CD14-positive monocyte (primary cell): ENCODE measurements around the gene CHRNA9. TPM values are rescaled to one million over a fixed set of nuclear protein-coding genes. Genes with fewer than 3 reads are reported as not detected.
A peak's percentile ranks its signal among the peaks of the same experiment; 100 is the strongest.

ENCODE experiments used
- DNase-seq, 3 donors: peaks; one replicate each; pipeline ENCODE4 v3.0.0-alpha.2; 2011 to 2022
- H2AFZ ChIP-seq: 2 replicates; pipeline ENCODE4 v1.6.0; 2012; ENCODE audit warnings: mild to moderate bottlenecking, low read depth, low read length, inconsistent platforms; ENCODE audit not compliant: insufficient read depth, poor library complexity, severe bottlenecking
- H3K27ac ChIP-seq, 2 donors: 1 replicate in 1 of 2; 2 replicates in 1 of 2; pipeline ENCODE4 v1.5.1; 2012 to 2013; ENCODE audit warnings: low read length in 2 of 2, control low read depth in 1 of 2, inconsistent platforms in 1 of 2, low read depth in 1 of 2, mild to moderate bottlenecking in 1 of 2
- H3K27me3 ChIP-seq, 2 donors: one replicate each; pipeline versions ENCODE4 v1.6.0 to v1.6.1; 2011 to 2013; ENCODE audit warnings: low read length in 2 of 2; ENCODE audit not compliant: control insufficient read depth in 2 of 2, insufficient read depth in 2 of 2
- H3K36me3 ChIP-seq, 2 donors: replicated peaks in 1 of 2; 1 replicate in 1 of 2; 2 replicates in 1 of 2; pipeline versions ENCODE4 v1.5.1 to v1.6.1; 2012 to 2013; ENCODE audit warnings: low read length in 2 of 2, control low read depth in 1 of 2, inconsistent platforms in 1 of 2, mild to moderate bottlenecking in 1 of 2; ENCODE audit not compliant: insufficient read depth in 2 of 2, control insufficient read depth in 1 of 2
- H3K4me1 ChIP-seq, 2 donors: 1 replicate in 1 of 2; 2 replicates in 1 of 2; pipeline versions ENCODE4 v1.5.1 to v1.6.1; 2012 to 2013; ENCODE audit warnings: low read length in 2 of 2, control low read depth in 1 of 2, inconsistent platforms in 1 of 2, mild to moderate bottlenecking in 1 of 2, moderate library complexity in 1 of 2; ENCODE audit not compliant: insufficient read depth in 2 of 2, control insufficient read depth in 1 of 2
- H3K4me2 ChIP-seq: replicated peaks from 2 replicates; pipeline ENCODE3; 2012; ENCODE audit warnings: low read length, moderate library complexity, mild to moderate bottlenecking; ENCODE audit not compliant: poor library complexity, severe bottlenecking; ENCODE audit errors: extremely low read depth
- H3K4me3 ChIP-seq, 3 experiments: fragments of 200-600 bp in 1 of 3; sonication (generic) in 1 of 3; replicated peaks in 1 of 3; 1 replicate in 2 of 3; 2 replicates in 1 of 3; pipeline ENCODE4 v1.5.1; 2011 to 2013; ENCODE audit warnings: low read length in 3 of 3, mild to moderate bottlenecking in 3 of 3, control low read depth in 2 of 3, low read depth in 2 of 3, inconsistent platforms in 1 of 3, moderate library complexity in 1 of 3
- H3K79me2 ChIP-seq: 2 replicates; pipeline ENCODE4 v1.6.0; 2012; ENCODE audit warnings: mild to moderate bottlenecking, control low read depth, inconsistent platforms, low read length, moderate library complexity; ENCODE audit not compliant: insufficient read depth
- H3K9ac ChIP-seq: 2 replicates; pipeline ENCODE4 v1.6.0; 2017; ENCODE audit warnings: low read length, mild to moderate bottlenecking; ENCODE audit not compliant: insufficient read depth, poor library complexity, severe bottlenecking
- H3K9me3 ChIP-seq, 2 donors: replicated peaks in 1 of 2; 1 replicate in 1 of 2; 2 replicates in 1 of 2; pipeline versions ENCODE4 v1.5.1 to v1.6.1; 2012 to 2013; ENCODE audit warnings: low read length in 2 of 2, control low read depth in 1 of 2; ENCODE audit not compliant: control insufficient read depth in 1 of 2, insufficient read depth in 1 of 2
- H4K20me1 ChIP-seq: 2 replicates; pipeline ENCODE4 v1.6.0; 2012; ENCODE audit warnings: mild to moderate bottlenecking, low read length, control low read depth, moderate library complexity; ENCODE audit not compliant: insufficient read depth
- H3K27ac Mint-ChIP-seq, 7 donors: one replicate each; pipeline ENCODE4 v1.8.0; 2020; ENCODE audit warnings: mild to moderate bottlenecking in 7 of 7, mixed read lengths in 7 of 7, moderate library complexity in 6 of 7, inconsistent platforms in 2 of 7
- H3K27me3 Mint-ChIP-seq, 3 donors: one replicate each; pipeline ENCODE4 v1.8.0; 2021 to 2022; ENCODE audit warnings: low read depth in 3 of 3, mild to moderate bottlenecking in 3 of 3, mixed read lengths in 3 of 3, moderate library complexity in 3 of 3, inconsistent platforms in 1 of 3
- H3K36me3 Mint-ChIP-seq, 2 donors: one replicate each; pipeline ENCODE4 v1.8.0; 2020; ENCODE audit warnings: mixed read lengths in 2 of 2, inconsistent platforms in 1 of 2, mild to moderate bottlenecking in 1 of 2
- H3K4me1 Mint-ChIP-seq: one replicate; pipeline ENCODE4 v1.8.0; 2020; ENCODE audit warnings: mild to moderate bottlenecking, mixed read lengths
- H3K4me3 Mint-ChIP-seq, 2 donors: one replicate each; pipeline ENCODE4 v1.8.0; 2020; ENCODE audit warnings: mild to moderate bottlenecking in 2 of 2, mixed read lengths in 2 of 2, moderate library complexity in 1 of 2
- H3K9me3 Mint-ChIP-seq, 7 donors: one replicate each; pipeline ENCODE4 v1.8.0; 2020 to 2022; ENCODE audit warnings: mixed read lengths in 7 of 7, mild to moderate bottlenecking in 6 of 7, moderate library complexity in 6 of 7, inconsistent platforms in 2 of 7
- WGBS: methylation state at CpG from one replicate; pipeline ENCODE4 v1.1.5; 2013; ENCODE audit warnings: missing lambda C conversion rate; ENCODE audit not compliant: insufficient coverage; 5-methylcytosine and 5-hydroxymethylcytosine counted together
- intact Hi-C, 2 donors: fragments of 100-400 bp; cut with micrococcal nuclease; formaldehyde crosslinking; loops; one replicate each; pipeline versions ENCODE4 v1.15.0 to v1.15.1; 2023
- polyA plus RNA-seq, 3 donors: library from polyadenylated mRNA; depleted of rRNA in 1 of 3; unstranded in 2 of 3; stranded (reverse) in 1 of 3; fragments of 300-500 nt in 2 of 3; fragments of >200 nt in 1 of 3; fragmentation: Illumina TruSeq in 2 of 3; gene quantifications; 1 replicate in 2 of 3; 2 replicates in 1 of 3; pipeline ENCODE4 v1.2.3, GENCODE V29; 2012 to 2021
- TF ChIP-seq, protein P1 (sequence below): fragments of 200-600 bp; IDR thresholded peaks from one replicate; pipeline ENCODE4 v1.8.0; 2022; ENCODE audit warnings: antibody characterized with exemption, mild to moderate bottlenecking

Gene CHRNA9
- polyA plus RNA-seq, 3 donors, result not detected

DNA sequence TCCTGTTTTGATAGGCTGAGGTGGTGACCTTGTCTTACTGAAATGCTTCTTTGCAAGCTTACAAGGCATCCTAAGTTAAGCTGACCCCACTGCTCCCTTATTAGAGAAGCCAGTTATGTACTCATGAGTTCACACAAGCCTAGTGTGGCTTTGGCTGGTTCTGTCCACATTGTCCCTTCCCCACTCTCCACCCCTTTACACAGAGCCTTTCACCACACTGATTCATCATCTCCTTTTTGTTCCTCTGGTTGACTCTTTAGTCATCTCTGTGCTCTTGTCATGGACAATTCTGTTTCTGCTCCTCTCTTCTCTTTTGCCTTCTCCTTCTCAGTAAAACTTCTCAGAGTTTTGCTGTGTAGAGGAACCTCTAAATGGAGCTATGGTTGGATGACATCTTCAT, 4.9 kb downstream of the CHRNA9 start:
- intact Hi-C loops, result no loop called here
- Histone ChIP-seq H3K4me1 (no peaks in the 10 kb centered on the region), H3K79me2 (no peaks in the 10 kb centered on the region), H3K9ac (no peak overlapping the region), H2AFZ (no peak overlapping the region), H3K36me3 (no peaks in the 10 kb centered on the region), H3K27me3 (no peaks in the 10 kb centered on the region), H3K9me3 (no peaks in the 10 kb centered on the region), H3K4me2 (no peak overlapping the region), H4K20me1 (no peaks in the 10 kb centered on the region), H3K27ac (no peak overlapping the region), H3K4me3 (no peak overlapping the region)
- peaks cover 0 to 2% (median 0%) of the 10 kb centered on the region in 3 donors for H3K27me3 Mint-ChIP-seq
- peaks cover 4 to 12% (median 5%) of the 10 kb centered on the region in 7 donors for H3K9me3 Mint-ChIP-seq
- H3K27ac Mint-ChIP-seq, result peak overlapping the region in 1 of 7 donors; percentile 6
- TF ChIP-seq, protein P1, sequence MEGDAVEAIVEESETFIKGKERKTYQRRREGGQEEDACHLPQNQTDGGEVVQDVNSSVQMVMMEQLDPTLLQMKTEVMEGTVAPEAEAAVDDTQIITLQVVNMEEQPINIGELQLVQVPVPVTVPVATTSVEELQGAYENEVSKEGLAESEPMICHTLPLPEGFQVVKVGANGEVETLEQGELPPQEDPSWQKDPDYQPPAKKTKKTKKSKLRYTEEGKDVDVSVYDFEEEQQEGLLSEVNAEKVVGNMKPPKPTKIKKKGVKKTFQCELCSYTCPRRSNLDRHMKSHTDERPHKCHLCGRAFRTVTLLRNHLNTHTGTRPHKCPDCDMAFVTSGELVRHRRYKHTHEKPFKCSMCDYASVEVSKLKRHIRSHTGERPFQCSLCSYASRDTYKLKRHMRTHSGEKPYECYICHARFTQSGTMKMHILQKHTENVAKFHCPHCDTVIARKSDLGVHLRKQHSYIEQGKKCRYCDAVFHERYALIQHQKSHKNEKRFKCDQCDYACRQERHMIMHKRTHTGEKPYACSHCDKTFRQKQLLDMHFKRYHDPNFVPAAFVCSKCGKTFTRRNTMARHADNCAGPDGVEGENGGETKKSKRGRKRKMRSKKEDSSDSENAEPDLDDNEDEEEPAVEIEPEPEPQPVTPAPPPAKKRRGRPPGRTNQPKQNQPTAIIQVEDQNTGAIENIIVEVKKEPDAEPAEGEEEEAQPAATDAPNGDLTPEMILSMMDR, result no peak
- H3K4me3 Mint-ChIP-seq, result no peak overlapping the region
- peak; percentile 12 to 35 (median 22) for DNase-seq
- H3K4me1 Mint-ChIP-seq, result peaks cover 3% of the 10 kb centered on the region
- H3K36me3 Mint-ChIP-seq, result no peaks in the 10 kb centered on the region

DNA sequence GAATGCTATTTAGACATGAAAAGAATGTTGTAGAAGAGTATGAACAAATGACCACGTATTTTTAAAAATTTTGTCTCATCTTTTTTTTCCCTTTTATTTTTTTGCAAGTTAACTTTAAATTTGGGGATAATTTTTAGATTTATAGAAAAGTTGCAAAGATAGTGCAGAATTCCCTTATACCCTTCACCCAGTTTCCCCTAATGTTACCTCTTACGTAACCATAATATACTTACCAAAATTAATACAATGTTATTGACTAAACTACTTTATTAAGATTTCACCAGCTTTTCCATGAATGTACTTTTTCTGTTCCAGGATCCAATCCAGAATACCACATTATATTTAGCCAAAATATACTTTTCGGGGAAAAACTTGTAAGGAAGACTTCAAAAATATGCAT, 12.3 kb downstream of the CHRNA9 start:
- Histone ChIP-seq H3K9me3 (no peaks in the 10 kb centered on the region), H3K4me3 (no peak overlapping the region), H3K79me2 (no peaks in the 10 kb centered on the region), H3K27ac (no peak overlapping the region), H3K4me2 (no peak overlapping the region), H3K27me3 (no peaks in the 10 kb centered on the region), H3K4me1 (peaks cover 3 to 6% of the 10 kb centered on the region in 2 donors), H3K36me3 (no peaks in the 10 kb centered on the region), H3K9ac (no peak overlapping the region), H2AFZ (no peak overlapping the region), H4K20me1 (no peaks in the 10 kb centered on the region)
- Mint-ChIP-seq H3K9me3 (peaks cover 3 to 25% (median 7%) of the 10 kb centered on the region in 7 donors), H3K27me3 (peaks cover 2 to 4% (median 3%) of the 10 kb centered on the region in 3 donors), H3K27ac (no peak overlapping the region), H3K4me1 (peaks cover 5% of the 10 kb centered on the region), H3K36me3 (no peaks in the 10 kb centered on the region), H3K4me3 (no peak overlapping the region)
- intact Hi-C loops, result no loop called here
- WGBS, result 60% methylated on average over 1 of the region's 3 CpGs
- DNase-seq, result no peak
- TF ChIP-seq, protein P1, result no peak
